UCSD-AML1 (cell line): ENCODE results near the gene MTA1.

Experiments used
- DNase-seq: peaks from one replicate; lab custom pipeline; 2025; ENCODE audit not compliant: unreplicated experiment; lab: John Stamatoyannopoulos, UW

MTA1 gene

DNA sequence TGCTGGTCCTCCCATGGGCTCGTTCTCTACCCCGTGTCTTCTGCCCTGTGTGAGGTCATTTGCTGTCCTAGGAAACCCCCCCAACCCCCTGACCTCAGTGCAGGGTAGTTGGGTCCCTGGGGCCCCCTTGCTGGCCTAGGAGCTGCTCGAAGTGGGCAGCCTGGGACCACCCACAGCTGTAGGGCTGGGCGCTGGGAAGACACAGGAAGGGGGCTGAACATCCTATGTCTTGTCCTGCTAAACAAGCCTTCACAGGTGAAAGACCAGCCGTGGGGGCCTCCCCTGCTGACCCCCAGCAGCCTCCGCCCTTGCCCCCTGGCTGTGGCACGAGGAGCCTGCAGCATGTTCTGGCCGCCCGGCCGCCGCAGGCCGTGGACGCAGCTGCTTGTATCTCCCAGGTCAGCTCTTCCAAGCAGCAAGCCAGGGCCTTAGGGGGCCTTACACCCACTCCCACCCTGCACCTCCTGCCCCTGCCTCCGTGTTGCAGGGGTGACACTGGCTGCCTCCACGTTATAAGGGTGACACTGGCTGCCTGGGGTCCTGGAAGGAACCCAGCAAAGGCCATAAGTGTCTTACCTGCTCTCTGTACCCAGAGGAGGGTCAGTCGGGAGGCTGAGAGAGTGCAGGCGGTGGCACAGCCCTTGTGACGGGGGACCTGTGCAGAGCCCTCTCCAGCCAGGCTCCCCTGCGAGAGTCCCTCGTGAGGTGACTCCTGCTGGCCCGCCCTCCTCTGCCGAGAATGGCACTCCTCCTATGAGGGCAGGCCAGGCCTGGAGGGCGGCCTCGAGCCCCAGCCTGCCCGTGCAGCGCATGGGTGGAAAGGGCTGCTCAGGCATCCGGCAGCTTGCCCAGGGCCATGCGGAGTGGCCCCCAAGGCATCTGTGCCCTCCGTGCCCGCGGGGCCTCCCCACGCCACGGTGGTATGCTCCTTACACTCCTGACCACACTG lies 32.8 kb upstream of the MTA1 start:
- DNase-seq: no peak

DNA sequence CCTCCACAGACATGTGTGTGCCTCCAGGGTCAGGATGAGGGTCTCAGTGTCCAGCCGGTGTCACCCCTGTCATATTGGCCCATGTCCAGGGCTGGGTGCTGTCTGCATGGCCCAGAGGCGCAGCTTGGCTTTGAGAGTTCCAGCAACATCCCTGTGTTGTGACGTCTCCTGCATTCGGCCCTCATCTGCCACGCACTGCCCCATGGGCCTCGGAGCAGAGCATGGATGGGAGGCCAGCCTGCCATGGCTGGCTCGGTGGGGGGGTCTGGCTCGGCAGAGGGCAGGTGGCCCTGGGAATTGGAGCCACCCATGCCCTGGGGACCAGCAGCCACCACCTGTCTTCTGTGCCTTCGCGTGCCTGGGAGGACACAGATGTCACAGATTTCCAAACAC lies 32.1 kb upstream of the MTA1 start:
- no peak for DNase-seq

DNA sequence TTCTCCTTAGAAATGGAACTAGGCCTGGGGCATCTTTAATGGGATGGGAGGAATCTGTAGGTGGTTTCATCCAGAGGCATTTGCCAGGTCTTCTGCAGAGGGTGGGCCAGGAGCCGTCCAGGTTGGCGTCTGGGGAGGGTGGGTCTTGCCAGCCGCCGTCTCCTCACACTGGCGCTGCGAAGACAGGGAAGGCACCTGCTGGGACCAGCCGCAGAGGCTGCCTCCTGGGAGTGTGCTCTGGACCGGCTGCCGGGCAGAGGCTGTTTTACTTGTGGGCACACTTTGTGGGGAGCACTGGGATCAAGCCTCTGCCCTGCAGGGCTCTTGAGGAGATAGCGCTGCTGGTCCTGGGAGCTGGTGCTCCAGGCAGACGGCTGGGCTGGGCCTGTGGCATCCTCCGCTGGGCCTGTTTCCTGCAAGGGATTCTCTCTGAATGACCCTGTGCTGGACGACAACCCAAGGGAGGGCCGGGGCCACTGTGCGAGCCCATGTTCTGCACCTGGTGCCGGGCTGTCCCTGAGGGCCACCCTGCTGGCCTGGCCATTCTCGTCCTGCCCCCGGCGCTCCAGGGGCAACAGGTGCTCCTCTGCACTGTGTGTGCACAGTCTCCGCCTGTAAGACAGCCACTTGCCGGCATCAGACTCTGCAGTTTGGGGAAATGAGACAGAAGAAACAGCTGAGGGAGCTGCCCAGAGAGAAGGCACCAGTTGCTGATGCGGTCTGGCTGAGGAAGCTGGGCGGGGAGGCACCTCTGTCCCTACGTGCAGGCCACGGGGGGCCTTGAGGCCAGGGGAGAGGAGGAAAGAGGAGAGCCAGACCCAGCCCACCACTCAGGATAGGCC lies 31.3 kb upstream of the MTA1 start:
- no peak for DNase-seq

DNA sequence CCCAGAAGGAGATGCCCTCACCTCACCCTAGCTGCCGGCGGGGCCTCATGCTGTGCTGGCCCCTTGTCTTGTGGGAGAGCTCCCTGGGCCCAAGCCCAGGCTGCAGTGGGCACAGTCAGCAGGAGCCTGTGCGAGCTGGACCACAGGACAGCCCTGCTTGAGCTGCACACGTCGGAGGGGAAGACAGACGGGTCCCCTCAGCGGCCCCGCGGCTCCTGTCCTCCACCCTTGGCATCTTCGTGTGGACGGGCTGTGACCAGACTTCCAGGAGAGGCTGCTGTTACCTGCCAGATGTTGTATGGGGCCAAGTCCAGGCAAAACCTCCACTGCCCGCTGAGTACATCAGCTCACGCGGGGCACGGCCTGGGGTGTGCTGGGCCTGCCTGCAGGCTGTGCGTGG lies 30.7 kb upstream of the MTA1 start:
- DNase-seq: no peak

DNA sequence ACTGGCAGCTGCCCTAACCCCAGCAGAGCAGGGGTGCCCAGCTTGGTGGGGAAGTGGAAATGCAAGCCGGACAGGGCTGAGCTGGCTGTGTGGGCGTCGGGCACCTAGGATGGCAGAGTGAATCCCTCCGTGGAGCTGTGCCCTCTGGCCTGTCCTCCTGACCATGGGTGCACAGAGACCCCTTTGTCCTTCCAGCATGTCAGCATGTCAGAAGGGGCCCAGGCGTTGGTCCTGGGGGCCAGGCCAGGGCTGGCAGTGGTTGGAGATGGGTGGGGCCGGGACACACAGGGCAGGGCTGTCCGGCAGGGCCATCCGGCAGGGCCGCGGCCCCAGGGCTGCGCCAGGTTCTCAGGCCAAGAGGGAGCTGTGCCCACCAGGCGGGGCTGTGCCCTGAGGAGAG lies 30.1 kb upstream of the MTA1 start:
- no peak for DNase-seq

DNA sequence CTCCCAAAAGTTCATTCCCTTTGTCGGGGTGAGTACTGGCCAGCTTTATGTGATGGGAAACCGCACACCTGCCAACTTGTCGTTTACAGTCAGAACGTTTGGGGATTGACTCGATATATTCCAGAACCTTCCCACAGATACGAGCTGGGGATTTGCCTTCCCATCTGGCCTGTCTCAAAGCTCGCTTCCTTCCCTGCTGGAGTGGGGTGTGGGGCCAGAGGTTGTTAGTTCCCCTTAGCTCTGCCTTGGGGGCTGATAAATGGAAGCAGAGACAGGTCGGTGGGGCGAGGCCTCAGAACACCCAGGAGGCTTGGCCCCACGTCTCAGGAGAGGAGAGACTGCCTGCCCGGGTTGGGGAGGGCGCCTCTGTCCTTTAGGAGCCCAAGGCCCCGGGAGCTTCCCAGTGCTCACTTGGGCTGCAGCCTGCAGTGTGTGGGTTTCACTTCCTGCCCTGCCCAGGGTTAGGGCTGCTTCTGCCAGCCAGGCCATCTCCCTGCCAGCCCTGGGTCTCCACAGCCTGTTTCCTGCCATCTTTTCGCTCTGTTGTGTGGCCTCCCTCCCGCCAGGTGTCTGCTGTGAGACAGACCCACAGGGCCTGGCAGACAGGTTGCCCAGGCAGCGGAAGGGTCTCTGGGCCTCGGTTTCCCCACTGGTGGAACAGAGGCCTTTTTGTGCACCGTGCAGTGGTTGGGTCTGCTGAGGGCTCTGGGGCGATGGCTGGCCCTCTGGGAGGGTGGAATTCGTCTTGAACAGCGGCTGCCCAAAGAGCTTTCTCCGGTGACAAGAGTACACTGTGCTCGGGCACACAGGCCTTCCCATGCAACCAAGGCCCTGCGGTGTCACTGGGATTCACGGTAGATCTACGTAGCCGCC lies 29.4 kb upstream of the MTA1 start:
- peak; percentile 69 for DNase-seq

DNA sequence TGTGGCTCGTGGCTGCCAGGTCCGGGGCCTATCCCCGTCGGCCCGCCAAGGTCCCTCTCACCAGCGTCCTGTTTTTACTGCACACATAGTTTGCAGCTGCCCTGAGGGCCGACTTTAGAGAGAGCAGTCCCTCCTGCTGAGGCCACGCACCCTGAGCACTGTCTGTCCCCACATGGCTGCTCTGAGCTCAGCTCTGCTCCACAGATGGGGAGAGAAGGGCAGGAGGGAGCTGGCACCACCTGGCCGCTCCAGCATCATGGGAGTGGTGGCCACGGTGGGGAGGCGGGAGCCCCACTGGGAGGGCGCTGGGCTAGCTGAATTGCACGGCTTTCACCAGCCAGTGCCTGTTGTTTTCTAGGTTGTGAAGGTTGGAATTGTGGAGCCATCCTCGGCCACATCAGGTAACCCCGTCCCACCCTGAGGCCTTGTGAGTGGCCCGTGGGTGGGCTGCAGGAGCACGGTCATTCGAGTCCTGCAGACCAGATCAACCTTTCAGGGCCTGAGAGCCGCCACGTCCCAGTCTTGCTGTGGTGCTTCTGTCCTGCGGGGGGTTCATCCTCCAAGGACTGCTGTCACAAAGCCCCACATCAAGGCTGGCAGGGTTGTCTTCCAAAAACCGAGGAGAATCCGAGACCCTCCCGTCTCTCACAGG lies 28.7 kb upstream of the MTA1 start:
- DNase-seq: no peak

DNA sequence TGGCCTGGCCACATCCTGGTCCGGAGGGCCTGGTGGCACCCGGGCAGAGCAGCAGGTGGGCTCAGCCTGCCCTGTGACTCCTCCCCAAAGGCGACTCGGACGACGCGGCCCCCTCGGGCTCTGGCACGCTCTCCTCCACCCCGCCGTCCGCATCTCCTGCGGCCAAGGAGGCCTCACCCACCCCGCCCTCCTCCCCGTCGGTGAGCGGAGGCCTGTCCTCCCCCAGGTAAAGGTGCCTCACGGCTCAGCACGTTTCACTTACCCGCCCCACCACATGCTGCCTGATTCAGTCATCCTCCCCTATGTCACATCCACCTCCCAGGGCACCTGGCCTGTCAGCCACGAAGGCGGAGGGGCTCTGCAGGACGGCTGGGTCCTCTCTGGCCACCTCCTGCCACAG lies 28.1 kb upstream of the MTA1 start:
- no peak for DNase-seq

DNA sequence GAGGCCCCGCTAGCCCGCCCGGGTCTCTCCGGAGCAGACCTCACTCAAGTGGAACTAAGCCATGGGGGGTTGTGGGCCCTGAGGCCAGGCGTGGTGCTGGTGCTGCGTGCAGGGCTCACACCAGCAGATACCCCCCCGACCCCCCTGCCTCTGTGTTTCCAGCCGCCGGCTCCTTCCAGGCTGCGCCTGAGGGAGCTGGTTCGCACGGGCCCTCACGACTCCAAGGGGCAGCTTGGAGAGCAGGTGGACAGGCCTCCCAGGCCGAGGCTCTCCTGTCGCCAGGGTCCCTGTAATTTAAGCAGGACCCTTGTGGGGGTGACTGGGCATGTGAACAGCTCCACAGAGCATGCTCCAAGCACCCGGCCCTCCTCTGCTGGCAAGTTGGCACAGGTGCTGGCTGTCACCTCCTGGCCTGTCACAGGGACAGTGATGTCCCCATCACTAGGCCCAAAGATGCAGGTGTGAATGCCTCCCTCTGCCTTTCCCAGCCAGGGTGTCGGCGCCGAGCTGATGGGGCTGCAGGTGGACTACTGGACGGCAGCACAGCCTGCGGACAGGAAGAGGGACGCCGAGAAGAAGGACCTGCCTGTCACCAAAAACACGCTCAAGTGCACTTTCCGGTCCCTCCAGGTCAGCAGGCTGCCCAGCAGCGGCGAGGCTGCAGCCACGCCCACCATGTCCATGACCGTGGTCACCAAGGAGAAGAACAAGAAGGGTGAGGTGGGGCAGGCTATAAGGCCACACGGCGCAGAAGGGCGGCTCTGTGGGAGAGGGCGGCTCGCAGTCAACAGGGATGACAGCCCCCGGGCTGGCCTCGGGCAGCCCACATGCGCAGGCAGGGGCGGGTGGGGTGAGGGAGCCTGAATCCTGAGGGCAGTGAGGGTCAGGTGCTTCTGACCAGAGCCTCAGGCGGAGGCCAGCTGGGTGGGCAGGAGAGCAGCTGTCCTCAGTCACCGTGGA lies 27.2 kb upstream of the MTA1 start:
- DNase-seq: no peak

DNA sequence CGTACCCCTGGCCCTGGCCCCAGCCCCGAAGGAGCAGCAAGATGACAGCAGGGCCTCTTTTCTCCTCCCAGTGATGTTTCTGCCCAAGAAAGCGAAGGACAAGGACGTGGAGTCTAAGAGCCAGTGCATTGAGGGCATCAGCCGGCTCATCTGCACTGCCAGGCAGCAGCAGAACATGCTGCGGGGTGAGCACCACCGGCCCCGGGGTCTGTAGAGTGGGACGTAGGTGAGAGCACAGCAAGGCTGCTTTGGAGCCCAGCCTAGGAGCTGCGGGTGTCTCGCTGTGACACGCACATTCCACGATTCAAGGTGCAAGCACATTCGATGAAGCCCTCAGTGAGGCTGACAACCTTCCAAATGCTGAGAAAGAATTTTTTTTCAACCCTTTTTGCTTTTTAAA lies 26.5 kb upstream of the MTA1 start:
- no peak for DNase-seq

DNA sequence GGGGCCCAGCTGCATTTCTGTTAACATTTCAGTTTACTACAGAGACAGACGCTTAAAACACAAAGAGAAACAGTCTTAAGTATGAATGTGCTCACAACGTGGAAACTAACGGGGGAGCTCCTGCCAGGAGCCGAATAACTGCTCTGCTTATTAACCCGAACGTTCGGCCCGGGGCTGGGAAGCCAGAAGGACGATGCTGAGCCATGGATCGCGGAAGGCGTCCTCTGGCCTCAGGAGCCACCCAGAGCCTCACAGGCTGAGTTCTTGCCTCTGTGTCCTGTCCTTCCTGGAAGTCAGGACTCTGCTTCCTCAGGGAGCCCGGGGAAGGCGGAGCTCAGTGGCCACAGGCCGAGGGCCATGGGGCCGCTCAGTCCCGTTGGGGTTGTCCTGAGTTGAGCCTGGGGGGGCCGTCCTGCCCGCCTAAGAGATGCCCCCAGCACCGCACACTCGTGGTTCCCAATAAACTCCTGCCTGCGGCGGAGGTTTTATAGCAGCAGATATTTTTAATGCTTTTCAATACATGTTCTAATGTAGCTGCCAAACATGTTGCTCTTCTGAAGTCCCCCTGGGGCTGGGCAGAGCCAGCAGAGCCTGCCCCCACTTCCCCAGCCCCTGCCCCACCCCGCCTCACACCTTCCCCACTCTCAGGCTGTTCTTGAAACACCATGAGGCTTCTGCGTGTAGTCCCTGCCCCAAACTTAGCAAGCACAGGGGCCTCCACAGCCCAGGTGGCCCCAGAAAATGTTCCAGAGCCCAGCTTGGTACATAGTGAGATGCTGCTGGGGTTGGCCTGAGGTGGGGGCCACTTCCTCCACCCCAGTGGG lies 24.7 kb upstream of the MTA1 start:
- DNase-seq: no peak

DNA sequence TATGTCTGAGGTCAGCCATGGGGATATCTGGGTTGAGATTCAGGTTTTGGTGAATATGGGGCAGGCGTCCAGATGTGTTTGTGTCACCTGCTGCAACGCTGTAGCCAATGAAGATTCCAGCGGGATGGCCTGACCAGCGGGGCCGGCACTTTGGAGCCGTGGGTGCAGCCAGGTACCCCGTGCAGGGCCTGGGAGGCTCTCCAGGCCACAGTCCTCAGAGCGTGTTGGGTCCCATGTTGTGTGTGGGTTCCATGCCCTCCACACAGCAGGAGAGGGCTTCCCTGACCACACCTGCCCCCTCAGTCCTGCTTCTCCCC lies 24.1 kb upstream of the MTA1 start:
- no peak for DNase-seq

DNA sequence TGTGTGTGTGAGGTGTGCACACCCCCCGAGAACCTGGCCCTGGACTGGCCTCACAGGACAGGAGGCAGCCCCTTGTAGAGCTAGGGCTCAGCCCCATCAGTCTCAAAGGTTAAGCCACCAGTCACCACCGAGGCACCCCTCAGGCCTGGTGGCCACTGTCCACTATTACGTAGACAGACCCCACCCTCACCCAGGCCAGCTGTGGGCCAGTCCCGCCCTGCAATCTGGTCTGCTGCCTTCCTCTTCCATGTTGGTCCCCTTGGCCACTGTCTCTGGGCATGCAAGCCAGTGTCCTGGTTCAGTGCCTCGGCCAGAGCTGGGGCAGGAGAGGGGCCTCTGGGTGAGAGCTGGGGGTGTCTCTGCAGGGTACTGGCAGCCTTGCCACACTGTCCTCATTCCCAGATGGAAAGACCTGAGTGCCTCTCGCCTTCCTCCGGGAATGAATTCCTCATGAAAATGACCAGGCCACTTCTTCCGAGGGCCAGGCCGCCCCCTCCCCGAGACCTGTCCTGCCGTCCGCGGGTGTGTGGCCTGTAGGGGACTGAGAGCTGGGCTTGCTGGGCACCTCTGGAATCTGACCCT lies 22.2 kb upstream of the MTA1 start:
- peak; percentile 48 for DNase-seq

DNA sequence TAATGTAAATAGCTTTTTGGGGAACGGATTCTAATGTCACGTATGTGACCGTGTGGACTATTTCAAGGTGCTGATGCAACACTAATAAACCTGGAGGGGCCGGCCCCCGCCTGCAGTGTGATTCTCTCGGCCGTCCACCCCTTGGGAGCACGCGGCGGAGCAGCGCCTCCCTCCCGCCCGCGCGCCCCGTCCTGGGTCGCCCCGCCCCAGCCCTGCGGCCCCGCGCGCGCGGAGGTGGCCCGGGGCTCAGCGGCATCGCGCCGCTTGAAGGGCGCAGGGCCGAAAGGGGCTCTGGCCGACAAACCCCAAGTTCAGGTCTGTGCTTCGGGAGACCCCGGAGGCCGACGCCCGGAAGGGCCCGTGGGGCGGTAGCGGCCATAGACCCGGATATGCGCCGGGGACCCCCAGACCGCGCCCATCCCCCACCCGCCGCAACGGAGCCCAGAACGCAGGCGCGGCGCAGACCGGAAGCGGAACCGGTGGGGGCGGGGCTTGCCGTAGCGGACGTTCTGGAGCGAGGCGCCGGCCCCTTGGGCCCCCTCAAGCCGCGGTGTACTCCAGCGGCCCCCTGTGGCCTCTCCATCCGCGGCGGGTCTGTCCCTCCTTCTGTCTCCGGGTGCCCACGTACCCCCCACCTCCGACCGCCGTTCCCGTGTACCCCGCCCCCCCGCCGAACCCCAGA lies 21.4 kb upstream of the MTA1 start, which contains the start of gene TEX22:
Gene TEX22 (plus strand): TSS at position 495 of the 682 bp plus-strand sequence. CDS start 803 bp downstream, outside the sequence.
- peak; percentile 95 for DNase-seq

DNA sequence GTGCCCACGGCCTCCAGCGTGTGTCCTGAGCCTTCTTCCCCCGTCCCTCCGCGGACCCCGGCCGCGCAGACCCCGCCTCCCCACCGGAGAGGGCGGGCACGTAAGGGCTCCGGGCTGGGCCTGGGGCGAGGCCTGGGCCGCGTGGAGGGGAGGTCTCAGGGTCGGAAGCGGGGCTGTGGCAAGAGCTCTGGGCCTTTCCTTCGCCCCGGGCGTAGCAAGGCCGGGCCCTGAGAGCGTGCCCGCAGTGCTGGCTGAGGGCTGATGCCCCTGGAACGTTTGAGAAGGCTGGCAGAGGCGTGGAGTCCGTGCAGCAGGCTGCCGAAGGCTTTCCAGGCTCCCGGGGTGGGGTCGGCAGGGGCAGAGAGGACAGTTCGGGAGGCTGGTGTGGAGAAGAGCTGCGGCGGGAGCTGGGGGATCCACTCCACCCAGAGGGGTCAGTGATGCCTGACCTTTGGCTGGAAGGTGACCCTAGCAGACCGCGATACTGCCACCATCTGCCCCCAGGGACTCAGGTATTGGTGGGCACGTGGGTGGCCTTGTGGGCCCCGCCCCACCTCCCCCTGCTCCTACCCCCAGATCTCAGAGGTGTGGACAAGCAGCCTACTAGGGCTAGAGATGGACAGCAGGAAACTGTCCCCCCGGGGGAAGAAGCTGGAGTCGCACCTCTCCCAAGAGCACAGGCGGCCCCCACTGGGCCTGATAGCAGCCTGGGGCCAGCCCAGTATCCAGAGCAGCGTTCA lies 20.7 kb upstream of the MTA1 start:
- DNase-seq: peak; percentile 89

DNA sequence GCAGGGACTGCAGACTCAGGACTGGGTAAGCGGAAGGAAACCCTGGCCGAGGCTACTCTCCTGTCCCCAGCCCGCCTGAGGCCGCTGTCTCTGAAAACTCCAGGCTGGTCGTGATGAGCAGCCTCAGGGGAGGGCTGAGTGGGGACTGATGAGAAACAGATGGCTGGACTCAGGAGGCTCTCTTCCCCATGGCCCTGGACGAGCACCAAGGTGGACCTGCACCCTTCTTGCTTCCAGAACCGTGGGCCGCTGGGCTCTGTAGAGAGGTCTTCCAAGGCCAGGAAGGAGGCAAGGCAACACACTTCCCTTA lies 20.2 kb upstream of the MTA1 start:
- no peak for DNase-seq

DNA sequence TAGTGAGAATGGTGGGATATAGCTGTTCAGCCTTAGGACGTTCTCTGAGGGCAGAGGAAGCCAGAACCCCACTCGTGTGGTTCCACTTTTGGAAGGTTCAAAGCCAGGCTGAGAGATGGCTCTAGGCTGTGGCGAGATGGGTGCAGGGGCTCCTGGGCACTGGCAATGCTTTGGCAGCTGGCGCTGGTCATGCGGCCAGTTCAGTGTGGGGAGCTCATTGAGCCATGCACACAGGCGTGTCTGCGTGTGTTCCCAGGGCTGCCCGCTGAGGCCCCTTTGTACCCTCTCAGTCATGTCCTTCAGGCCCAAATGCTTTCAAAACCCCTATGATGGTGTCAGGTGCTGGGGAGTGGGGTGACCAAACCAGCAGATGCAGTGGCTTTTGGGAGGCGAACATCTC lies 19.6 kb upstream of the MTA1 start:
- no peak for DNase-seq
